ENCODE results near the gene PPFIA1. TPM values are rescaled to one million over a fixed set of nuclear protein-coding genes. Genes with fewer than 3 reads are reported as not detected.

PPFIA1 gene
- total RNA-seq, 2 donors from 2014 or later, result 105 to 118 TPM

DNA sequence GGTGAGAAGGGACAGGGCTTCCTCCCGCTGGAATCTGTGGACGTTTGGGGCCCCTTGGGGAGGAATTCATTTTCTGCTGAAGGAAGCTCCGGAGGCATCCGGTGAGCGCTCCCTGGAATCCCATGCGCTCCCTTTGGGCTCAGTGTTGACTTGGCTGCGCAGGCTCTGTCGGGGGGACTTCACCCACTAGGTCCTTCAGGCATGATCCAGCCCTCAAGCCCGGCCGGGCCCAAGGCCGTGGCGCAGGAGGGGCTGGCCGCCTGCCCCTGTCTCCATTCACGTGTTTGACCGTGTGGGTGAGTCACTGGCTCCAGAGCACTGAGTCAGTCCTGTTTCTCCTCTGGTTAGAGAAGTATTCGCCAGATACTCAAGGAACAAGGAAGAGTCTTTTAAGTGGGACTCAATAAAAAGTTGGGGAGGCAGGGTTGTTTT is 129.2 kb downstream of the PPFIA1 start:
- Histone ChIP-seq H3K27me3 (ENCODE audit: control insufficient read depth, insufficient read depth, low read length, poor library complexity, severe bottlenecking) (no peaks in the 10 kb centered on the region), H3K4me1 (ENCODE audit: control insufficient read depth, insufficient read depth, low read length) (no peaks in the 10 kb centered on the region), H3K27ac (ENCODE audit: low read depth, low read length) (no peak overlapping the region), H3K36me3 (ENCODE audit: control insufficient read depth, insufficient read depth, low read length) (peaks cover 37% of the 10 kb centered on the region), H3K9ac (ENCODE audit: extremely low read depth, low read length, poor library complexity, severe bottlenecking) (peak overlapping the region; percentile 79), H3K9me3 (ENCODE audit: control insufficient read depth, low read length) (no peaks in the 10 kb centered on the region), H3K4me3 (ENCODE audit: low read length) (peak overlapping the region; percentile 94)
- Mint-ChIP-seq H3K4me3 (peak overlapping the region; percentile 79), H3K9me3 (no peaks in the 10 kb centered on the region), H3K27ac (peak overlapping the region; percentile 61), H3K4me1 (peaks cover 17% of the 10 kb centered on the region), H3K36me3 (ENCODE audit: low read depth) (peaks cover 31% of the 10 kb centered on the region), H3K27me3 (ENCODE audit: insufficient read depth) (no peaks in the 10 kb centered on the region)
- WGBS, 2 experiments (ENCODE audit: insufficient coverage in 1 of 2, insufficient read length in 1 of 2), result 28% methylated on average over 13 to 16 of the region's 16 CpGs
- TF ChIP-seq, protein P1, sequence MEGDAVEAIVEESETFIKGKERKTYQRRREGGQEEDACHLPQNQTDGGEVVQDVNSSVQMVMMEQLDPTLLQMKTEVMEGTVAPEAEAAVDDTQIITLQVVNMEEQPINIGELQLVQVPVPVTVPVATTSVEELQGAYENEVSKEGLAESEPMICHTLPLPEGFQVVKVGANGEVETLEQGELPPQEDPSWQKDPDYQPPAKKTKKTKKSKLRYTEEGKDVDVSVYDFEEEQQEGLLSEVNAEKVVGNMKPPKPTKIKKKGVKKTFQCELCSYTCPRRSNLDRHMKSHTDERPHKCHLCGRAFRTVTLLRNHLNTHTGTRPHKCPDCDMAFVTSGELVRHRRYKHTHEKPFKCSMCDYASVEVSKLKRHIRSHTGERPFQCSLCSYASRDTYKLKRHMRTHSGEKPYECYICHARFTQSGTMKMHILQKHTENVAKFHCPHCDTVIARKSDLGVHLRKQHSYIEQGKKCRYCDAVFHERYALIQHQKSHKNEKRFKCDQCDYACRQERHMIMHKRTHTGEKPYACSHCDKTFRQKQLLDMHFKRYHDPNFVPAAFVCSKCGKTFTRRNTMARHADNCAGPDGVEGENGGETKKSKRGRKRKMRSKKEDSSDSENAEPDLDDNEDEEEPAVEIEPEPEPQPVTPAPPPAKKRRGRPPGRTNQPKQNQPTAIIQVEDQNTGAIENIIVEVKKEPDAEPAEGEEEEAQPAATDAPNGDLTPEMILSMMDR (conservative IDR thresholded peaks at IDR 0.05), result no peak
- DNase-seq, result peak; percentile 77

DNA sequence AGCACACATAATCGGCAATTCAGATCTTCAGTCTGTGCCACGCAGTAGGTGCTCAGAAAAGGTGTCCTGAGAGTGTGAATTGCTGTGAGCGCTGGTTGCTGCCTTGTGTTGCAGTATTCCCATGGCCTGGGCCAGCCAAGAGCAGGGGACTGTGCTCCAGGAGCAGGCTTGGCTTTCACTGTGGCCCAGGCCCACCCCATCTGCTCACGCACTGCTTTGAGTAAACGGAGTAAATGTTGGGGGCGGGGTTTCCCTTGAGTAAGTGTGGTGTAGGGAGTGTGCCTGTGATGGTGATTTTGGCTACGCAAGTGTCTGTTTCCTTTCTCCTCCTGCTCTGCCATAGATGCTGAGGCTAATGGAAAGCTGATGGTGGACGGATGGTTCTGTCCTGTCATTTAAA is 130.2 kb downstream of the PPFIA1 start:
- peak overlapping the region; percentile 94 for H3K4me3 ChIP-seq (ENCODE audit: low read length)
- no peak overlapping the region for H3K27ac Mint-ChIP-seq
- H3K36me3 ChIP-seq (ENCODE audit: control insufficient read depth, insufficient read depth, low read length), result peaks cover 45% of the 10 kb centered on the region
- H3K9ac ChIP-seq (ENCODE audit: extremely low read depth, low read length, poor library complexity, severe bottlenecking), result no peak overlapping the region
- WGBS, 2 experiments (ENCODE audit: insufficient coverage in 1 of 2, insufficient read length in 1 of 2), result 93 to 100% methylated on average over 6 to 8 of the region's 8 CpGs
- no peaks in the 10 kb centered on the region for H3K27me3 Mint-ChIP-seq (ENCODE audit: insufficient read depth)
- H3K4me3 Mint-ChIP-seq, result peak overlapping the region; percentile 79
- no peaks in the 10 kb centered on the region for H3K9me3 ChIP-seq (ENCODE audit: control insufficient read depth, low read length)
- no peaks in the 10 kb centered on the region for H3K4me1 ChIP-seq (ENCODE audit: control insufficient read depth, insufficient read depth, low read length)
- H3K9me3 Mint-ChIP-seq, result no peaks in the 10 kb centered on the region
- TF ChIP-seq, protein P1 (conservative IDR thresholded peaks at IDR 0.05), result no peak
- H3K4me1 Mint-ChIP-seq, result peaks cover 17% of the 10 kb centered on the region
- H3K27ac ChIP-seq (ENCODE audit: low read depth, low read length), result no peak overlapping the region
- no peaks in the 10 kb centered on the region for H3K27me3 ChIP-seq (ENCODE audit: control insufficient read depth, insufficient read depth, low read length, poor library complexity, severe bottlenecking)
- H3K36me3 Mint-ChIP-seq (ENCODE audit: low read depth), result peaks cover 36% of the 10 kb centered on the region
- DNase-seq, result no peak

- TF ChIP-seq, protein P1 (conservative IDR thresholded peaks at IDR 0.05), result no peak
- Histone ChIP-seq H3K4me3 (ENCODE audit: low read length) (no peak overlapping the region), H3K4me1 (ENCODE audit: control insufficient read depth, insufficient read depth, low read length) (no peaks in the 10 kb centered on the region), H3K27me3 (ENCODE audit: control insufficient read depth, insufficient read depth, low read length, poor library complexity, severe bottlenecking) (no peaks in the 10 kb centered on the region), H3K27ac (ENCODE audit: low read depth, low read length) (no peak overlapping the region), H3K9ac (ENCODE audit: extremely low read depth, low read length, poor library complexity, severe bottlenecking) (no peak overlapping the region), H3K9me3 (ENCODE audit: control insufficient read depth, low read length) (no peaks in the 10 kb centered on the region), H3K36me3 (ENCODE audit: control insufficient read depth, insufficient read depth, low read length) (peaks cover 56% of the 10 kb centered on the region)
- DNase-seq, result no peak
- H3K4me1 Mint-ChIP-seq, result peaks cover 17% of the 10 kb centered on the region
- H3K36me3 Mint-ChIP-seq (ENCODE audit: low read depth), result peaks cover 39% of the 10 kb centered on the region
- no peak overlapping the region for H3K4me3 Mint-ChIP-seq
- WGBS, 2 experiments (ENCODE audit: insufficient coverage in 1 of 2, insufficient read length in 1 of 2), result 96% methylated on average over 8 to 10 of the region's 10 CpGs
- H3K27ac Mint-ChIP-seq, result no peak overlapping the region
- no peaks in the 10 kb centered on the region for H3K27me3 Mint-ChIP-seq (ENCODE audit: insufficient read depth)
- no peaks in the 10 kb centered on the region for H3K9me3 Mint-ChIP-seq
Measured at GRCh38 chr11:70402016-70402415, 131.5 kb downstream of the PPFIA1 start.
